Thymus (tissue), 11 donors: ENCODE measurements around the gene MT1F. TPM values are rescaled to one million over a fixed set of nuclear protein-coding genes. Genes with fewer than 3 reads are reported as not detected.

ENCODE experiments used
- DNase-seq, 9 donors: peaks; one replicate each; pipeline ENCODE4 v3.0.0-alpha.2; 2013; ENCODE audit warnings: low spot score in 9 of 9, low read depth in 6 of 9, missing footprints in 1 of 9
- H3K27ac ChIP-seq, 2 donors: one replicate each; pipeline ENCODE4 v1.5.1; 2013; ENCODE audit warnings: control low read depth in 1 of 2, low read depth in 1 of 2, low read length in 1 of 2, mild to moderate bottlenecking in 1 of 2, moderate library complexity in 1 of 2
- H3K27me3 ChIP-seq, 2 donors: one replicate each; pipeline ENCODE4 v1.5.1; 2013; ENCODE audit warnings: low read length in 1 of 2; ENCODE audit not compliant: control insufficient read depth in 2 of 2, insufficient read depth in 1 of 2
- H3K36me3 ChIP-seq, 2 donors: one replicate each; pipeline ENCODE4 v1.5.1; 2013; ENCODE audit warnings: low read length in 1 of 2, mild to moderate bottlenecking in 1 of 2, moderate library complexity in 1 of 2; ENCODE audit not compliant: control insufficient read depth in 2 of 2, insufficient read depth in 2 of 2
- H3K4me1 ChIP-seq, 2 donors: one replicate each; pipeline ENCODE4 v1.5.1; 2013; ENCODE audit warnings: low read length in 2 of 2; ENCODE audit not compliant: control insufficient read depth in 2 of 2, insufficient read depth in 2 of 2
- H3K4me3 ChIP-seq, 2 donors: one replicate each; pipeline ENCODE4 v1.5.1; 2013; ENCODE audit warnings: low read length in 2 of 2, control low read depth in 1 of 2, mild to moderate bottlenecking in 1 of 2
- H3K9me3 ChIP-seq, 2 donors: one replicate each; pipeline ENCODE4 v1.5.1; 2013; ENCODE audit warnings: low read length in 1 of 2, mild to moderate bottlenecking in 1 of 2; ENCODE audit not compliant: control insufficient read depth in 2 of 2, insufficient read depth in 1 of 2
- WGBS: extraction: QIAGEN DNeasy Blood & Tissue Kit; methylation state at CpG from one replicate; pipeline ENCODE4 v1.1.7; 2013; 5-methylcytosine and 5-hydroxymethylcytosine counted together
- polyA plus RNA-seq: library from polyadenylated mRNA; stranded (reverse); fragments of 200-250 nt; gene quantifications from one replicate; pipeline ENCODE4 v1.2.3, GENCODE V29; 2013
- total RNA-seq: library from RNA; stranded (reverse); fragments of 120-200 nt; gene quantifications from one replicate; pipeline ENCODE4 v1.2.4, GENCODE V29; 2013
- donor health status: healthy.

MT1F gene
- total and polyA plus RNA-seq, 2 donors: 1.5 to 24.6 TPM

- Histone ChIP-seq H3K9me3 (peaks cover 0 to 17% of the 10 kb centered on the region in 2 donors), H3K27ac (no peak overlapping the region), H3K4me1 (no peaks in the 10 kb centered on the region), H3K36me3 (no peaks in the 10 kb centered on the region), H3K27me3 (peaks cover 0 to 15% of the 10 kb centered on the region in 2 donors), H3K4me3 (no peak overlapping the region)
- 98% methylated on average over 4 of the region's 4 CpGs for WGBS
- DNase-seq: no peak
Measured at GRCh38 chr16:56690420-56691122, 32.8 kb downstream of the MT1F start.

- peaks cover 0 to 15% of the 10 kb centered on the region in 2 donors for H3K27me3 ChIP-seq
- H3K27ac ChIP-seq: no peak overlapping the region
- H3K4me3 ChIP-seq: no peak overlapping the region
- no peaks in the 10 kb centered on the region for H3K4me1 ChIP-seq
- H3K36me3 ChIP-seq: no peaks in the 10 kb centered on the region
- peaks cover 0 to 11% of the 10 kb centered on the region in 2 donors for H3K9me3 ChIP-seq
- no peak for DNase-seq
- 90% methylated on average over 4 of the region's 4 CpGs for WGBS
Measured at GRCh38 chr16:56691885-56692284, 34.1 kb downstream of the MT1F start.

GRCh38 chr16:56695246-56695645, 37.5 kb downstream of the MT1F start:
- WGBS: 97% methylated on average over 1 of the region's 1 CpG
- H3K4me3 ChIP-seq: no peak overlapping the region
- DNase-seq: no peak
- H3K27me3 ChIP-seq: peaks cover 0 to 11% of the 10 kb centered on the region in 2 donors
- H3K9me3 ChIP-seq: peaks cover 2 to 15% of the 10 kb centered on the region in 2 donors
- H3K36me3 ChIP-seq: no peaks in the 10 kb centered on the region
- H3K4me1 ChIP-seq: no peaks in the 10 kb centered on the region
- no peak overlapping the region for H3K27ac ChIP-seq

GRCh38 chr16:56697456-56698155, 39.8 kb downstream of the MT1F start:
- WGBS: 96% methylated on average over 5 of the region's 5 CpGs
- H3K4me3 ChIP-seq: no peak overlapping the region
- H3K36me3 ChIP-seq: no peaks in the 10 kb centered on the region
- DNase-seq: no peak
- H3K27ac ChIP-seq: no peak overlapping the region
- H3K27me3 ChIP-seq: peaks cover 0 to 6% of the 10 kb centered on the region in 2 donors
- H3K4me1 ChIP-seq: peaks cover 5 to 6% of the 10 kb centered on the region in 2 donors
- H3K9me3 ChIP-seq: peaks cover 2 to 15% of the 10 kb centered on the region in 2 donors

- H3K27me3 ChIP-seq: peaks cover 0 to 4% of the 10 kb centered on the region in 2 donors
- H3K4me3 ChIP-seq: no peak overlapping the region
- H3K4me1 ChIP-seq: peaks cover 6 to 8% of the 10 kb centered on the region in 2 donors
- WGBS: 100% methylated on average over 1 of the region's 1 CpG
- no peak overlapping the region for H3K27ac ChIP-seq
- no peak for DNase-seq
- peaks cover 2 to 12% of the 10 kb centered on the region in 2 donors for H3K9me3 ChIP-seq
- H3K36me3 ChIP-seq: no peaks in the 10 kb centered on the region
Measured at GRCh38 chr16:56700195-56700594, 42.4 kb downstream of the MT1F start.

- Histone ChIP-seq H3K36me3 (no peaks in the 10 kb centered on the region), H3K27ac (no peak overlapping the region), H3K27me3 (peaks cover 0 to 3% of the 10 kb centered on the region in 2 donors), H3K4me1 (peaks cover 6 to 8% of the 10 kb centered on the region in 2 donors), H3K4me3 (no peak overlapping the region), H3K9me3 (peaks cover 2 to 8% of the 10 kb centered on the region in 2 donors)
- WGBS: 100% methylated on average over 1 of the region's 1 CpG
- no peak for DNase-seq
Measured at GRCh38 chr16:56700631-56701030, 42.9 kb downstream of the MT1F start.

- Histone ChIP-seq H3K27me3 (peaks cover 0 to 3% of the 10 kb centered on the region in 2 donors), H3K4me1 (peaks cover 6 to 8% of the 10 kb centered on the region in 2 donors), H3K27ac (no peak overlapping the region), H3K9me3 (peaks cover 2 to 6% of the 10 kb centered on the region in 2 donors), H3K4me3 (no peak overlapping the region), H3K36me3 (no peaks in the 10 kb centered on the region)
- no peak for DNase-seq
- WGBS: 95% methylated on average over 7 of the region's 7 CpGs
Measured at GRCh38 chr16:56701534-56701933, 43.8 kb downstream of the MT1F start.

- 97% methylated on average over 5 of the region's 5 CpGs for WGBS
- no peak for DNase-seq
- no peak overlapping the region for H3K4me3 ChIP-seq
Measured at GRCh38 chr16:56702836-56703235, 45.1 kb downstream of the MT1F start.

More at GRCh38 chr16:56702836-56703235, 45.1 kb downstream of the MT1F start:
- Histone ChIP-seq H3K9me3 (peaks cover 0 to under 1% of the 10 kb centered on the region in 2 donors), H3K36me3 (no peaks in the 10 kb centered on the region), H3K27ac (no peak overlapping the region), H3K4me1 (peaks cover 8 to 19% of the 10 kb centered on the region in 2 donors), H3K27me3 (no peaks in the 10 kb centered on the region)
